HepG2 (cell line): ENCODE measurements around the gene TMEM47.

Source experiments
- ATF7 ChIP-seq, 2 experiments: fragments of 450-650 bp in 1 of 2; sonication (generic) in 1 of 2; formaldehyde crosslinking in 1 of 2; IDR thresholded peaks; 2 replicates each; pipeline versions ENCODE4 v1.4.0 to v1.6.1; 2016 to 2020; ENCODE audit warnings: antibody characterized with exemption in 1 of 2, mild to moderate bottlenecking in 1 of 2, missing genetic modification reagents in 1 of 2
- CTCF ChIP-seq: sonication (generic); formaldehyde crosslinking; IDR thresholded peaks from 2 replicates; pipeline ENCODE4 v1.5.0; 2020; ENCODE audit warnings: mild to moderate bottlenecking, missing genetic modification reagents, moderate library complexity
- ELF4 ChIP-seq: sonication (generic); formaldehyde crosslinking; IDR thresholded peaks from 2 replicates; pipeline ENCODE4 v1.5.0; 2020; ENCODE audit warnings: missing genetic modification reagents, mild to moderate bottlenecking, moderate library complexity, borderline replicate concordance
- MED1 ChIP-seq: sonication (generic); formaldehyde crosslinking; IDR thresholded peaks from 2 replicates; pipeline ENCODE4 v1.4.0; 2020; ENCODE audit warnings: missing genetic modification reagents
- RAD51 ChIP-seq: fragments of 450-650 bp; IDR thresholded peaks from 2 replicates; pipeline ENCODE4 v1.6.1; 2016; ENCODE audit warnings: borderline replicate concordance
- RFX5 ChIP-seq: IDR thresholded peaks from 2 replicates; pipeline ENCODE4 v1.6.1; 2011; ENCODE audit warnings: low read depth, low read length, improper control_type of control experiment
- SOX6 ChIP-seq, 2 experiments: fragments of 450-650 bp in 1 of 2; sonication (generic) in 1 of 2; formaldehyde crosslinking in 1 of 2; IDR thresholded peaks; 2 replicates each; pipeline versions ENCODE4 v1.4.0 to v1.6.1; 2017 to 2020; ENCODE audit warnings: antibody characterized with exemption in 1 of 2, mild to moderate bottlenecking in 1 of 2, missing genetic modification reagents in 1 of 2
- YY1 ChIP-seq: IDR thresholded peaks from 2 replicates; pipeline ENCODE4 v1.6.1; 2011; ENCODE audit warnings: low read length, low read depth, moderate library complexity, mild to moderate bottlenecking; ENCODE audit not compliant: insufficient read depth, insufficient replicate concordance
- ZNF274 ChIP-seq: sonication (generic); formaldehyde crosslinking; IDR thresholded peaks from 2 replicates; pipeline ENCODE4 v1.5.1; 2020; ENCODE audit warnings: mild to moderate bottlenecking, missing genetic modification reagents
- ZNF460 ChIP-seq: sonication (generic); formaldehyde crosslinking; IDR thresholded peaks from 2 replicates; pipeline ENCODE4 v1.5.1; 2020; ENCODE audit warnings: missing genetic modification reagents, mild to moderate bottlenecking, borderline replicate concordance
- ZNF777 ChIP-seq: sonication (generic); formaldehyde crosslinking; IDR thresholded peaks from 2 replicates; pipeline ENCODE4 v1.4.0; 2020; ENCODE audit warnings: missing genetic modification reagents
- TF ChIP-seq, protein P1 (sequence below): sonication (generic); formaldehyde crosslinking; IDR thresholded peaks from 2 replicates; pipeline ENCODE4 v1.4.0; 2020; ENCODE audit warnings: mild to moderate bottlenecking, missing genetic modification reagents, borderline replicate concordance
- TF ChIP-seq, protein P2 (sequence below): sonication (generic); formaldehyde crosslinking; IDR thresholded peaks from 2 replicates; pipeline ENCODE4 v1.8.0; 2022; ENCODE audit warnings: missing genetic modification reagents, mild to moderate bottlenecking, borderline replicate concordance

- TF ChIP-seq, protein P1, sequence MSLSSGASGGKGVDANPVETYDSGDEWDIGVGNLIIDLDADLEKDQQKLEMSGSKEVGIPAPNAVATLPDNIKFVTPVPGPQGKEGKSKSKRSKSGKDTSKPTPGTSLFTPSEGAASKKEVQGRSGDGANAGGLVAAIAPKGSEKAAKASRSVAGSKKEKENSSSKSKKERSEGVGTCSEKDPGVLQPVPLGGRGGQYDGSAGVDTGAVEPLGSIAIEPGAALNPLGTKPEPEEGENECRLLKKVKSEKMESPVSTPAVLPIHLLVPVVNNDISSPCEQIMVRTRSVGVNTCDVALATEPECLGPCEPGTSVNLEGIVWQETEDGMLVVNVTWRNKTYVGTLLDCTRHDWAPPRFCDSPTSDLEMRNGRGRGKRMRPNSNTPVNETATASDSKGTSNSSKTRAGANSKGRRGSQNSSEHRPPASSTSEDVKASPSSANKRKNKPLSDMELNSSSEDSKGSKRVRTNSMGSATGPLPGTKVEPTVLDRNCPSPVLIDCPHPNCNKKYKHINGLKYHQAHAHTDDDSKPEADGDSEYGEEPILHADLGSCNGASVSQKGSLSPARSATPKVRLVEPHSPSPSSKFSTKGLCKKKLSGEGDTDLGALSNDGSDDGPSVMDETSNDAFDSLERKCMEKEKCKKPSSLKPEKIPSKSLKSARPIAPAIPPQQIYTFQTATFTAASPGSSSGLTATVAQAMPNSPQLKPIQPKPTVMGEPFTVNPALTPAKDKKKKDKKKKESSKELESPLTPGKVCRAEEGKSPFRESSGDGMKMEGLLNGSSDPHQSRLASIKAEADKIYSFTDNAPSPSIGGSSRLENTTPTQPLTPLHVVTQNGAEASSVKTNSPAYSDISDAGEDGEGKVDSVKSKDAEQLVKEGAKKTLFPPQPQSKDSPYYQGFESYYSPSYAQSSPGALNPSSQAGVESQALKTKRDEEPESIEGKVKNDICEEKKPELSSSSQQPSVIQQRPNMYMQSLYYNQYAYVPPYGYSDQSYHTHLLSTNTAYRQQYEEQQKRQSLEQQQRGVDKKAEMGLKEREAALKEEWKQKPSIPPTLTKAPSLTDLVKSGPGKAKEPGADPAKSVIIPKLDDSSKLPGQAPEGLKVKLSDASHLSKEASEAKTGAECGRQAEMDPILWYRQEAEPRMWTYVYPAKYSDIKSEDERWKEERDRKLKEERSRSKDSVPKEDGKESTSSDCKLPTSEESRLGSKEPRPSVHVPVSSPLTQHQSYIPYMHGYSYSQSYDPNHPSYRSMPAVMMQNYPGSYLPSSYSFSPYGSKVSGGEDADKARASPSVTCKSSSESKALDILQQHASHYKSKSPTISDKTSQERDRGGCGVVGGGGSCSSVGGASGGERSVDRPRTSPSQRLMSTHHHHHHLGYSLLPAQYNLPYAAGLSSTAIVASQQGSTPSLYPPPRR (CRISPR knock-in tag) = no peak
- no peak for TF ChIP-seq ZNF777 (CRISPR knock-in tag)
- TF ChIP-seq RFX5 = no peak
- TF ChIP-seq ELF4 (CRISPR knock-in tag) = no peak
- no peak for TF ChIP-seq SOX6 (IDR thresholded peaks at IDR 0.05)
- TF ChIP-seq SOX6 (CRISPR knock-in tag; IDR thresholded peaks at IDR 0.05) = no peak
- TF ChIP-seq MED1 (CRISPR knock-in tag) = no peak
- TF ChIP-seq YY1 = no peak
- TF ChIP-seq ZNF460 = no peak
- TF ChIP-seq RAD51 = no peak
- TF ChIP-seq ATF7 (IDR thresholded peaks at IDR 0.05) = no peak
- TF ChIP-seq ATF7 (CRISPR knock-in tag; IDR thresholded peaks at IDR 0.05) = no peak
- no peak for TF ChIP-seq ZNF274
- no peak for TF ChIP-seq CTCF (CRISPR knock-in tag)
- TF ChIP-seq, protein P2, sequence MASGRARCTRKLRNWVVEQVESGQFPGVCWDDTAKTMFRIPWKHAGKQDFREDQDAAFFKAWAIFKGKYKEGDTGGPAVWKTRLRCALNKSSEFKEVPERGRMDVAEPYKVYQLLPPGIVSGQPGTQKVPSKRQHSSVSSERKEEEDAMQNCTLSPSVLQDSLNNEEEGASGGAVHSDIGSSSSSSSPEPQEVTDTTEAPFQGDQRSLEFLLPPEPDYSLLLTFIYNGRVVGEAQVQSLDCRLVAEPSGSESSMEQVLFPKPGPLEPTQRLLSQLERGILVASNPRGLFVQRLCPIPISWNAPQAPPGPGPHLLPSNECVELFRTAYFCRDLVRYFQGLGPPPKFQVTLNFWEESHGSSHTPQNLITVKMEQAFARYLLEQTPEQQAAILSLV = no peak
These were observed 631 bp downstream of the TMEM47 start for GRCh38 chrX:34656467-34656841.
